Adrenal gland (tissue), 12 donors: Measurements from ENCODE around the gene FAM98C. TPM values are rescaled to one million over a fixed set of nuclear protein-coding genes. Genes with fewer than 3 reads are reported as not detected.

Experiments used
- DNase-seq, 7 donors: peaks; one replicate each; pipeline ENCODE4 v3.0.0-alpha.2; 2019 to 2020
- H3K27ac ChIP-seq, 5 donors: fragments of 200-600 bp; sonication (generic) in 4 of 5; 1 replicate in 3 of 5; 2 replicates in 2 of 5; pipeline versions ENCODE4 v1.5.1 to v1.8.0; 2016 to 2020; ENCODE audit warnings: mild to moderate bottlenecking in 1 of 5
- H3K27me3 ChIP-seq: fragments of 200-600 bp; 2 replicates; pipeline ENCODE4 v1.8.0; 2021
- H3K36me3 ChIP-seq, 2 donors: fragments of 200-600 bp; replicated peaks in 1 of 2; 1 replicate in 1 of 2; 2 replicates in 1 of 2; pipeline versions ENCODE4 v1.5.1 to v1.8.0; 2018 to 2022
- H3K4me1 ChIP-seq, 2 donors: fragments of 200-600 bp; replicated peaks in 1 of 2; 1 replicate in 1 of 2; 2 replicates in 1 of 2; pipeline versions ENCODE4 v1.5.1 to v1.8.0; 2018 to 2021
- H3K4me3 ChIP-seq, 4 donors: fragments of 200-600 bp; sonication (generic) in 3 of 4; one replicate each; pipeline ENCODE4 v1.5.1; 2016 to 2018
- H3K9me3 ChIP-seq, 3 donors: fragments of 200-600 bp; sonication (generic) in 1 of 3; replicated peaks in 1 of 3; 1 replicate in 2 of 3; 2 replicates in 1 of 3; pipeline versions ENCODE4 v1.5.1 to v1.8.0; 2016 to 2021
- POLR2A ChIP-seq, 2 donors: fragments of 450-650 bp; IDR thresholded peaks; one replicate each; pipeline ENCODE4 v1.6.1; 2017; ENCODE audit warnings: antibody characterized with exemption in 2 of 2, mild to moderate bottlenecking in 2 of 2, moderate library complexity in 1 of 2
- WGBS, 4 donors: extraction: QIAGEN DNeasy Blood & Tissue Kit in 2 of 4; methylation state at CpG; one replicate each; pipeline versions ENCODE4 v1.1.5 to v1.1.7; 2013 to 2017; 5-methylcytosine and 5-hydroxymethylcytosine counted together
- intact Hi-C, 2 donors: fragments of 100-400 bp; cut with DNase I; formaldehyde crosslinking; loops; one replicate each; pipeline versions ENCODE4 v1.14.1 to v1.15.0; 2022 to 2023
- polyA plus RNA-seq, 3 donors: library from polyadenylated mRNA; stranded (reverse); fragments of 200-250 nt in 2 of 3; fragments of 350-450 nt in 1 of 3; fragmentation: Illumina TruSeq in 1 of 3; extraction: RNeasy Lipid Tissue Mini Kit (QIAGEN cat#74804) in 1 of 3; gene quantifications; one replicate each; pipeline ENCODE4 v1.2.3, GENCODE V29; 2013 to 2014
- total RNA-seq, 9 donors: library from RNA; depleted of rRNA in 4 of 9; stranded (reverse); fragments of >200 nt in 4 of 9; fragments of 120-200 nt in 1 of 9; fragmentation: NEBNext Ultra II Directional in 1 of 9; extraction: Animal tissue kit (Norgen Biotek cat#: 25700) in 1 of 9; gene quantifications; one replicate each; pipeline versions ENCODE4 v1.1.0 to v1.2.4, GENCODE V29; 2013 to 2023
- TF ChIP-seq, protein P1 (sequence below), 6 experiments: fragments of 450-650 bp in 4 of 6; fragments of 200-600 bp in 2 of 6; sonication (generic) in 1 of 6; IDR thresholded peaks; 1 replicate in 5 of 6; 2 replicates in 1 of 6; pipeline versions ENCODE4 v1.5.1 to v1.8.0; 2016 to 2021; ENCODE audit warnings: antibody characterized with exemption in 6 of 6, mild to moderate bottlenecking in 2 of 6, moderate library complexity in 1 of 6
- donor health status: healthy with polysubstance abuse.
- donor health status: Bipolar disorder and iron deficiency.
- donor health status: DM: yes; HTN: yes; CAD: no.
- donor health status: DM: no; HTN: no; CAD: no.
- donor health status: DM: no; HTN: no; CAD: no.
- donor health status: DM: yes; HTN: yes; CAD: no.

The FAM98C gene
- total and polyA plus RNA-seq, 12 donors = 5.3 to 33.5 (median 17.0) TPM

GRCh38 chr19:38392707-38393308 lies 10.1 kb upstream of the FAM98C start:
- Histone ChIP-seq H3K27me3 (peaks cover 26% of the 10 kb centered on the region), H3K27ac (no peak overlapping the region), H3K4me3 (no peak overlapping the region), H3K9me3 (no peaks in the 10 kb centered on the region), H3K4me1 (peaks cover 1 to 13% of the 10 kb centered on the region in 2 donors), H3K36me3 (no peaks in the 10 kb centered on the region)
- intact Hi-C loops = no loop called here
- TF ChIP-seq, protein P1, sequence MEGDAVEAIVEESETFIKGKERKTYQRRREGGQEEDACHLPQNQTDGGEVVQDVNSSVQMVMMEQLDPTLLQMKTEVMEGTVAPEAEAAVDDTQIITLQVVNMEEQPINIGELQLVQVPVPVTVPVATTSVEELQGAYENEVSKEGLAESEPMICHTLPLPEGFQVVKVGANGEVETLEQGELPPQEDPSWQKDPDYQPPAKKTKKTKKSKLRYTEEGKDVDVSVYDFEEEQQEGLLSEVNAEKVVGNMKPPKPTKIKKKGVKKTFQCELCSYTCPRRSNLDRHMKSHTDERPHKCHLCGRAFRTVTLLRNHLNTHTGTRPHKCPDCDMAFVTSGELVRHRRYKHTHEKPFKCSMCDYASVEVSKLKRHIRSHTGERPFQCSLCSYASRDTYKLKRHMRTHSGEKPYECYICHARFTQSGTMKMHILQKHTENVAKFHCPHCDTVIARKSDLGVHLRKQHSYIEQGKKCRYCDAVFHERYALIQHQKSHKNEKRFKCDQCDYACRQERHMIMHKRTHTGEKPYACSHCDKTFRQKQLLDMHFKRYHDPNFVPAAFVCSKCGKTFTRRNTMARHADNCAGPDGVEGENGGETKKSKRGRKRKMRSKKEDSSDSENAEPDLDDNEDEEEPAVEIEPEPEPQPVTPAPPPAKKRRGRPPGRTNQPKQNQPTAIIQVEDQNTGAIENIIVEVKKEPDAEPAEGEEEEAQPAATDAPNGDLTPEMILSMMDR (IDR thresholded peaks at IDR 0.05) = no peak
- no peak for TF ChIP-seq POLR2A (IDR thresholded peaks at IDR 0.05)
- DNase-seq = no peak
- WGBS, 4 donors = 61 to 66% (median 64%) methylated on average over 6 of the region's 6 CpGs

GRCh38 chr19:38394488-38394887 lies 8.4 kb upstream of the FAM98C start:
- 7 to 39% (median 8%) methylated on average over 4 to 30 of the region's 30 CpGs for WGBS, 4 donors
- Histone ChIP-seq H3K9me3 (no peaks in the 10 kb centered on the region), H3K4me3 (no peak overlapping the region), H3K4me1 (no peaks in the 10 kb centered on the region), H3K36me3 (no peaks in the 10 kb centered on the region), H3K27me3 (peaks cover 37% of the 10 kb centered on the region), H3K27ac (no peak overlapping the region)
- intact Hi-C loops = no loop called here
- TF ChIP-seq POLR2A (IDR thresholded peaks at IDR 0.05) = no peak
- TF ChIP-seq, protein P1 (IDR thresholded peaks at IDR 0.05) = no peak
- DNase-seq = no peak

GRCh38 chr19:38395381-38396114 lies 7.3 kb upstream of the FAM98C start:
- DNase-seq = no peak
- 6 to 30% (median 6%) methylated on average over 2 to 86 of the region's 86 CpGs for WGBS, 4 donors
- Histone ChIP-seq H3K27ac (no peak overlapping the region), H3K36me3 (no peaks in the 10 kb centered on the region), H3K27me3 (peaks cover 37% of the 10 kb centered on the region), H3K4me1 (no peaks in the 10 kb centered on the region), H3K4me3 (no peak overlapping the region), H3K9me3 (no peaks in the 10 kb centered on the region)
- TF ChIP-seq, protein P1 (IDR thresholded peaks at IDR 0.05) = no peak
- TF ChIP-seq POLR2A (IDR thresholded peaks at IDR 0.05) = no peak
- intact Hi-C loops = no loop called here

GRCh38 chr19:38399081-38399480 lies 3.8 kb upstream of the FAM98C start:
- H3K27me3 ChIP-seq = peaks cover 37% of the 10 kb centered on the region
- no peak overlapping the region for H3K4me3 ChIP-seq
- TF ChIP-seq, protein P1 (IDR thresholded peaks at IDR 0.05) = no peak
- no peak for TF ChIP-seq POLR2A (IDR thresholded peaks at IDR 0.05)
- WGBS, 4 donors = 41 to 50% (median 48%) methylated on average over 3 to 9 of the region's 9 CpGs
- no peak for DNase-seq
- intact Hi-C loops = no loop called here
- H3K4me1 ChIP-seq = peaks cover 0 to 5% of the 10 kb centered on the region in 2 donors
- no peaks in the 10 kb centered on the region for H3K36me3 ChIP-seq
- H3K27ac ChIP-seq = no peak overlapping the region
- H3K9me3 ChIP-seq = no peaks in the 10 kb centered on the region
